Neural progenitor cell (in vitro differentiated cells): Measurements from ENCODE around the gene RAB11B. TPM values are rescaled to one million over a fixed set of nuclear protein-coding genes. Genes with fewer than 3 reads are reported as not detected.
A peak's percentile ranks its signal among the peaks of the same experiment; 100 is the strongest.
"Not testable (repeated sequence)": the region's sequence is repeated elsewhere in the genome, so short reads cannot be mapped to it uniquely, and the experiment has no call there.

Experiments used
- DNase-seq: peaks from one replicate; pipeline ENCODE4 v3.0.0-alpha.2; 2016; ENCODE audit warnings: low spot score
- H2AFZ ChIP-seq: fragments of 200-600 bp; sonication (generic); replicated peaks from 2 replicates; pipeline ENCODE4 v1.6.1; 2016; ENCODE audit warnings: antibody characterized with exemption
- H3F3A ChIP-seq: fragments of 200-600 bp; sonication (generic); 2 replicates; pipeline ENCODE4 v1.6.1; 2016; ENCODE audit warnings: antibody characterized with exemption, low read depth
- H3K27ac ChIP-seq: fragments of 200-600 bp; sonication (generic); 2 replicates; pipeline ENCODE4 v1.5.1; 2016; ENCODE audit warnings: mild to moderate bottlenecking
- H3K27me3 ChIP-seq: fragments of 200-600 bp; sonication (generic); 2 replicates; pipeline ENCODE4 v1.6.1; 2016; ENCODE audit warnings: mild to moderate bottlenecking, moderate library complexity
- H3K36me3 ChIP-seq: fragments of 200-600 bp; sonication (generic); 2 replicates; pipeline ENCODE4 v1.5.1; 2016
- H3K4me1 ChIP-seq: fragments of 200-600 bp; sonication (generic); 2 replicates; pipeline ENCODE4 v1.6.1; 2016; ENCODE audit warnings: mixed run types
- H3K4me2 ChIP-seq: fragments of 200-600 bp; sonication (generic); 2 replicates; pipeline ENCODE4 v1.6.1; 2016
- H3K4me3 ChIP-seq: fragments of 200-600 bp; sonication (generic); 2 replicates; pipeline ENCODE4 v1.5.1; 2016
- H3K79me2 ChIP-seq: fragments of 200-600 bp; sonication (generic); 2 replicates; pipeline ENCODE4 v1.6.1; 2016; ENCODE audit warnings: low read depth
- H3K9ac ChIP-seq: fragments of 200-600 bp; sonication (generic); 2 replicates; pipeline ENCODE4 v1.6.1; 2016
- H3K9me3 ChIP-seq: fragments of 200-600 bp; sonication (generic); 2 replicates; pipeline ENCODE4 v1.5.1; 2016; ENCODE audit warnings: low read depth
- H4K20me1 ChIP-seq: fragments of 200-600 bp; sonication (generic); 2 replicates; pipeline ENCODE4 v1.6.1; 2016; ENCODE audit warnings: low read depth
- H3K27ac Mint-ChIP-seq: 3 replicates; pipeline ENCODE4 v1.8.0; 2021; ENCODE audit warnings: mixed read lengths
- H3K27me3 Mint-ChIP-seq: 2 replicates; pipeline ENCODE4 v1.8.0; 2022; ENCODE audit warnings: low read depth, mild to moderate bottlenecking, inconsistent platforms, moderate library complexity, mixed read lengths; ENCODE audit not compliant: insufficient read depth
- H3K36me3 Mint-ChIP-seq: 3 replicates; pipeline ENCODE4 v1.8.0; 2021; ENCODE audit warnings: mixed read lengths
- H3K4me1 Mint-ChIP-seq: 3 replicates; pipeline ENCODE4 v1.8.0; 2021; ENCODE audit warnings: mixed read lengths
- H3K4me3 Mint-ChIP-seq: 3 replicates; pipeline ENCODE4 v1.8.0; 2021; ENCODE audit warnings: mild to moderate bottlenecking, moderate library complexity, mixed read lengths
- H3K9me3 Mint-ChIP-seq: 3 replicates; pipeline ENCODE4 v1.8.0; 2020; ENCODE audit warnings: mixed read lengths
- CTCF ChIP-seq: fragments of 200-600 bp; sonication (generic); IDR thresholded peaks from 2 replicates; pipeline ENCODE4 v1.5.1; 2017; ENCODE audit warnings: antibody characterized with exemption, mild to moderate bottlenecking
- EZH2 ChIP-seq: fragments of 200-600 bp; sonication (generic); IDR thresholded peaks from 2 replicates; pipeline ENCODE4 v1.6.1; 2017; ENCODE audit warnings: antibody characterized with exemption, mild to moderate bottlenecking, moderate library complexity
- EZH2phosphoT487 ChIP-seq: fragments of 200-600 bp; sonication (generic); IDR thresholded peaks from 2 replicates; pipeline ENCODE4 v1.6.1; 2017; ENCODE audit warnings: antibody characterized with exemption
- total RNA-seq: library from RNA; depleted of rRNA; stranded (reverse); fragments of >200 nt; gene quantifications from 2 replicates; pipeline ENCODE4 v1.2.3, GENCODE V29; 2015; ENCODE audit warnings: low replicate concordance

The RAB11B gene
- total RNA-seq, 1 donor from 2014 or later = 17.1 TPM

DNA sequence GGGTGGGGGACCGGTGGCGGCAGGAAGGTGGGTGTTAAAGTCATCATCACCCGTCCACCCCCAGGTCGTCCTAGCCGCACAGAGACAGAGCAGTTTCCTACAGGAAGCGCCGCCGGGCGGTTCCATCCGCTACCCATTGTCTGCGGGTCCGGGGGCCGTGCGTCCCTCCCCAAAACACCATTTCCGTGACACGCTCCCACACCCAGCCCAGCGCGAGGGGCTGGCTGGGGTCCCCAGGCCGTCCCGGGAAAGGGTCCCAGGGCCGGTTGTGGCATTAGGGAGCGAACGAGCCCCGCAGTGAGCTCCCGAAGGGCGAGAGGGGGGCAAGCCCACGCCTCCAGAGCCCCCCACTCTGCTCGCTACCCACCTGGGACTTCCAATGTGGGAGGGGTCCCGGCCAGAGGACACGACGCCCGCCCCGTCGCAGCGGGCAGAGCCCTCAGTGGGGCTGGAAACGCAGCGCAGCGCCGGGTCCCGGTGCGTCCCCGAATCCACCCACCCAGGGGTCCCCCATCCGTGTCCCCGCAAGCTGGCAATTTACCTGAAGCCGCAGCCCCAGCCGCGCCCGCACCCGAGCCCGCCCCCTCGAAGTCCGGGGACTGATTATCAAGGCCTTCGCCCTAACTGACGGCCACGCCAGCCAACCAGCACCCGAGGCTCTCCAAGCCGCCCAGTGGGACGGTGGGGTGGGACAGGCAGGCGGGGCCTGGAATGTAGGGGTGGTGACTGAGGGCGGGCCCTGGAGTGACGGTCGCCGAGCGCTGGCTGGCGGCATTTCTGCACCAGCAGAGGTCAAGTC lies 47.3 kb upstream of the RAB11B start, which contains the start of gene KANK3:
KANK3 (minus strand) TSS at position 579 of the 799 bp plus-strand sequence. CDS start 5,434 bp downstream, outside the sequence.
- no peaks in the 10 kb centered on the region for H3K9me3 Mint-ChIP-seq
- H3K4me1 ChIP-seq = no peaks in the 10 kb centered on the region
- H3K4me3 ChIP-seq = peak within 1 kb of the TSS; percentile 43
- H2AFZ ChIP-seq = no peak within 1 kb of the TSS
- H3K9ac ChIP-seq = no peak within 1 kb of the TSS
- H3K27ac Mint-ChIP-seq = no peak within 1 kb of the TSS
- H3K27me3 Mint-ChIP-seq = peaks cover 28% of the 10 kb centered on the region
- H3K4me3 Mint-ChIP-seq = peak within 1 kb of the TSS; percentile 71
- H3K79me2 ChIP-seq = no peaks in the 10 kb centered on the region
- no peaks in the 10 kb centered on the region for H3K9me3 ChIP-seq
- peaks cover 3% of the 10 kb centered on the region for H4K20me1 ChIP-seq
- no peaks in the 10 kb centered on the region for H3K36me3 ChIP-seq
- peaks cover 9% of the 10 kb centered on the region for H3K4me1 Mint-ChIP-seq
- H3K27me3 ChIP-seq = peaks cover 67% of the 10 kb centered on the region
- peak; percentile 81 for TF ChIP-seq EZH2
- TF ChIP-seq EZH2phosphoT487 = peak; percentile 34
- no peak for TF ChIP-seq CTCF
- peaks cover 11% of the 10 kb centered on the region for H3F3A ChIP-seq
- DNase-seq = peak; percentile 97
- H3K27ac ChIP-seq = no peak within 1 kb of the TSS
- H3K36me3 Mint-ChIP-seq = no peaks in the 10 kb centered on the region
- H3K4me2 ChIP-seq = peak within 1 kb of the TSS; percentile 63

DNA sequence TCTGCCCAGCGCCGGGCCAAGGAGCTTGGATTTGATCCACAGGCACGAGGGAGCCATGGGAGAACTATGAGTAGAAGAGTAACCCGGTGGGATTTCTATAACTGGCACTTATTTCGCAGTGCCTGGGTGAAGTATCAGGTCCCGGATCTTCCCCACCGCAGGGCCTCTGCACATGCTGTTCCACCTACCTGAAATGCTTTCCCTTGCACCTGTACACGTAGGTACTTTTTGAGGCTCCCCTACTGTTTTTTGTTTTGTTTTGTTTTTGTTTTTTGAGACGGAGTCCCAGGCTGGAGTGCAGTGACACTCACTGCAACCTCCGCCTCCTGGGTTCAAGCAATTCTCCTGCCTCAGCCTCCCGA lies 46.7 kb upstream of the RAB11B start:
- H3K4me3 Mint-ChIP-seq = peak overlapping the region; percentile 71
- Histone ChIP-seq H3K9ac (no peak overlapping the region), H3K36me3 (no peaks in the 10 kb centered on the region), H3F3A (peaks cover 11% of the 10 kb centered on the region), H4K20me1 (peaks cover 3% of the 10 kb centered on the region), H3K79me2 (no peaks in the 10 kb centered on the region), H3K4me3 (no peak overlapping the region), H3K4me2 (no peak overlapping the region), H3K9me3 (no peaks in the 10 kb centered on the region), H2AFZ (no peak overlapping the region), H3K27me3 (peaks cover 63% of the 10 kb centered on the region), H3K4me1 (no peaks in the 10 kb centered on the region), H3K27ac (no peak overlapping the region)
- DNase-seq = no peak
- no peak overlapping the region for H3K27ac Mint-ChIP-seq
- H3K27me3 Mint-ChIP-seq = peaks cover 24% of the 10 kb centered on the region
- no peaks in the 10 kb centered on the region for H3K36me3 Mint-ChIP-seq
- no peaks in the 10 kb centered on the region for H3K9me3 Mint-ChIP-seq
- H3K4me1 Mint-ChIP-seq = peaks cover 7% of the 10 kb centered on the region
- no peak for TF ChIP-seq CTCF
- peak; percentile 13 for TF ChIP-seq EZH2

DNA sequence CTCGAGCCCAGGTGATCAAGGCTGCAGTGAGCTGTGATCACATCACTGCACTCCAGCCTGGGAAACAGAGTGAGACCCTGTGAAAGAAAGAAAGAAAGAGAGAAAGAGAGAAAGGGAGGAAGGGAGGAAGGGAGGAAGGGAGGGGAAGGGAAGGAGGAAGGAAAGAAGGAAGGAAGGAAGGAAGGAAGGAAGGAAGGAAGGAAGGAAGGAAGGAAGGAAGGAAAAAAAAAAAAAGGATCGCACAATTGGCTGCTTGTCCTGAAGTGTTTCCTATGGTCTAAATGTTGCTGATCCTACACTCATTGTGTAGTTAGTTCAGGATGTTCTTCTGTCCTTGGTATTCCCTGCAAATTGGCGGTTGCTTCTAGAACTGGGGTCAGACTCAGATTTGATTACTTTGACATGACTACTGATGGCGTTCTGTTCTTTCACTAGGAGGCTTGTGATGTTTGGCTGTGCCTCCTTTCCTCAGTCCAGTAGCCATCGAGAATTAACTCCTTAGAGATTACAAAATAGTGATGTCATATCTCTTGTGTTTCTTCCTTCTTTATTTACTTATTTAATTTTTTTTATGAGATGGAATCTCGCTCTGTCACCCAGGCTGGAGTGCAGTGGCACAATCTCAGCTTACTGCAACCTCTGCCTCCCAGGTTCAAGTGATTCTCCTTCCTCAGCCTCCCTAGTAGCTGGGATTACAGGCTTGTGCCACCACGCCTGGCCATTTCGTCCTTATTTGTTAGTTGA lies 40.4 kb upstream of the RAB11B start:
- peaks cover 14% of the 10 kb centered on the region for H3K4me1 Mint-ChIP-seq
- not testable (repeated sequence) for H4K20me1 ChIP-seq, H3K27me3 Mint-ChIP-seq, H3K4me1 ChIP-seq, DNase-seq, H3K79me2 ChIP-seq, H3K36me3 Mint-ChIP-seq, H3K27ac ChIP-seq, H3K9me3 Mint-ChIP-seq, H3K27me3 ChIP-seq, H3K36me3 ChIP-seq, H3K4me2 ChIP-seq, H2AFZ ChIP-seq, H3K4me3 Mint-ChIP-seq, H3K9ac ChIP-seq, H3K4me3 ChIP-seq, H3K27ac Mint-ChIP-seq, H3K9me3 ChIP-seq
- H3F3A ChIP-seq = peaks cover 17% of the 10 kb centered on the region
